GM12878 (cell line): Measurements from ENCODE around the gene DNAJC18. TPM values are rescaled to one million over a fixed set of nuclear protein-coding genes. Genes with fewer than 3 reads are reported as not detected.

ENCODE experiments used
- ATAC-seq: fragments of 200-7000 bp; cut with Tn5 transposase; 3 replicates; pipeline ENCODE4 v1.9.1; 2020; ENCODE audit warnings: mild to moderate bottlenecking, moderate library complexity
- BruUV-seq: library from RNA; stranded (reverse); fragments of 400-500 nt; replicated peaks from 2 replicates; lab custom pipeline; 2021; lab: Mats Ljungman, UMichigan
- CTCF ChIA-PET: fragments of 300-600 bp; sonication (Branson Sonifier 250); formaldehyde crosslinking; extraction: SDS; loops from one replicate; lab custom pipeline; 2021; ENCODE audit warnings: inconsistent platforms; lab: Yijun Ruan, JAX
- POLR2A ChIA-PET: fragments of 350-600 bp; formaldehyde crosslinking; extraction: SDS; loops from one replicate; lab custom pipeline; 2021; ENCODE audit warnings: inconsistent platforms; lab: Charles Lee
- RAD21 ChIA-PET: fragments of 300-600 bp; sonication (Branson Sonifier 250); formaldehyde crosslinking; loops from one replicate; lab custom pipeline; 2023; ENCODE audit warnings: antibody characterized with exemption; ENCODE audit not compliant: unreplicated experiment; lab: Charles Lee
- SMC1A ChIA-PET: fragments of 300-600 bp; sonication (Branson Sonifier 250); formaldehyde crosslinking; loops from one replicate; lab custom pipeline; 2023; ENCODE audit not compliant: unreplicated experiment, uncharacterized antibody; lab: Charles Lee
- DNase-seq: peaks from one replicate; pipeline ENCODE4 v3.0.0-alpha.2; 2011; ENCODE audit warnings: low read depth, low spot score
- FAIRE-seq: peaks from 3 replicates; lab custom pipeline; 2011; peaks lifted over from hg19 to GRCh38; lab: Jason Lieb, UNC
- H2AFZ ChIP-seq: 2 replicates; pipeline ENCODE4 v1.6.0; 2011; ENCODE audit warnings: low read depth, low read length, control low read depth; ENCODE audit not compliant: control insufficient read depth
- H3K27ac ChIP-seq: 2 replicates; pipeline ENCODE4 v1.5.1; 2011; ENCODE audit warnings: control low read depth; ENCODE audit not compliant: control insufficient read depth, insufficient read depth
- H3K27me3 ChIP-seq, 2 experiments: replicated peaks in 1 of 2; 2 replicates each; pipeline versions ENCODE4 v1.6.0 to v1.6.1; 2011; ENCODE audit warnings: low read length in 1 of 2; ENCODE audit not compliant: control insufficient read depth in 2 of 2, insufficient read depth in 2 of 2
- H3K36me3 ChIP-seq, 2 experiments: 2 replicates each; pipeline ENCODE4 v1.5.1; 2011; ENCODE audit warnings: low read length in 1 of 2; ENCODE audit not compliant: control insufficient read depth in 2 of 2, insufficient read depth in 2 of 2
- H3K4me1 ChIP-seq: 2 replicates; pipeline ENCODE4 v1.6.1; 2011; ENCODE audit warnings: mild to moderate bottlenecking, low read length, moderate library complexity, mixed read lengths; ENCODE audit not compliant: control insufficient read depth, insufficient read depth
- H3K4me2 ChIP-seq: 2 replicates; pipeline ENCODE4 v1.6.0; 2011; ENCODE audit warnings: control low read depth; ENCODE audit not compliant: control insufficient read depth, insufficient read depth
- H3K4me3 ChIP-seq: fragments of 200-600 bp; sonication (generic); 2 replicates; pipeline ENCODE4 v1.5.1; 2016
- H3K79me2 ChIP-seq: 2 replicates; pipeline ENCODE4 v1.6.0; 2011; ENCODE audit warnings: low read length; ENCODE audit not compliant: control insufficient read depth, insufficient read depth
- H3K9ac ChIP-seq: 2 replicates; pipeline ENCODE4 v1.8.0; 2011; ENCODE audit warnings: low read length, control low read depth, mixed read lengths; ENCODE audit not compliant: control insufficient read depth, insufficient read depth
- H3K9me3 ChIP-seq: replicated peaks from 3 replicates; pipeline ENCODE4 v1.5.1; 2011; ENCODE audit warnings: mild to moderate bottlenecking, low read length; ENCODE audit not compliant: control insufficient read depth, insufficient read depth
- H4K20me1 ChIP-seq: 2 replicates; pipeline ENCODE4 v1.6.0; 2011; ENCODE audit not compliant: control insufficient read depth, insufficient read depth
- BACH1 ChIP-seq: fragments of 450-650 bp; IDR thresholded peaks from 2 replicates; pipeline ENCODE4 v1.6.1; 2017; ENCODE audit warnings: mild to moderate bottlenecking, borderline replicate concordance
- MLLT1 ChIP-seq: fragments of 450-650 bp; IDR thresholded peaks from 2 replicates; pipeline ENCODE4 v1.6.1; 2016; ENCODE audit warnings: mild to moderate bottlenecking
- WGBS: methylation state at CpG from one replicate; pipeline ENCODE4 v1.1.6; 2016; ENCODE audit warnings: low lambda C conversion rate; ENCODE audit not compliant: insufficient replicate concordance, insufficient coverage; ENCODE audit errors: missing lambda C conversion rate; 5-methylcytosine and 5-hydroxymethylcytosine counted together
- in situ Hi-C: fragments of 300-500 bp; cut with MboI; formaldehyde crosslinking; loops from 9 replicates; pipeline ENCODE4 v1.14.3; 2018; ENCODE audit warnings: mixed read lengths
- intact Hi-C: fragments of 100-400 bp; cut with micrococcal nuclease; formaldehyde crosslinking; loops from one replicate; pipeline ENCODE4 v1.14.2; 2022; ENCODE audit not compliant: unreplicated experiment
- polyA plus RNA-seq, 11 experiments: library from polyadenylated mRNA; depleted of rRNA in 4 of 11; unstranded in 6 of 11; stranded (reverse) in 5 of 11; fragments of >200 nt; fragmentation: Nextera tagmentation in 4 of 11; fragmentation: Illumina TruSeq in 1 of 11; extraction: Ambion mirVana in 4 of 11; extraction: Trizol in 1 of 11; gene quantifications; 1 replicate in 1 of 11; 2 replicates in 10 of 11; pipeline versions ENCODE4 v1.2.1 to v1.2.3, GENCODE V29; 2011 to 2016; ENCODE audit warnings: inconsistent platforms in 2 of 11, missing spikeins in 2 of 11, low read depth in 1 of 11
- total RNA-seq, 4 experiments: library from RNA; depleted of rRNA in 3 of 4; stranded (reverse); fragments of >200 nt in 3 of 4; fragmentation: Illumina TruSeq in 1 of 4; extraction: Trizol in 1 of 4; gene quantifications; 2 replicates each; pipeline versions ENCODE4 v1.2.1 to v1.2.3, GENCODE V29; 2013 to 2021

DNAJC18 gene
- total and polyA plus RNA-seq, 10 of the 15 experiments (the other 5 are each of a cell fraction or from before 2014, with no cell fraction given), result 6.4 to 26.7 (median 17.7) TPM

- ATAC-seq, result no peak
- Histone ChIP-seq H3K9me3 (no peaks in the 10 kb centered on the region; the same call in 2 of the 3 replicates), H2AFZ (no peak overlapping the region), H3K36me3 (peaks cover 0 to 2% of the 10 kb centered on the region in 2 experiments; a peak in 1 of 4 replicates), H3K27me3 (no peaks in the 10 kb centered on the region), H3K4me3 (no peak overlapping the region), H4K20me1 (no peaks in the 10 kb centered on the region), H3K27ac (no peak overlapping the region), H3K4me2 (no peak overlapping the region), H3K4me1 (peaks cover 29% of the 10 kb centered on the region), H3K79me2 (peaks cover 3% of the 10 kb centered on the region), H3K9ac (no peak overlapping the region)
- in situ Hi-C loops (no loop called here), intact Hi-C loops (no loop called here)
- SMC1A ChIA-PET, result interaction anchor here (0.7 to 5.0 kb wide), 4 partner anchors 11 to 19 kb away, joined by 3 to 19 read pairs (median 16); partner anchors contain the start of gene MZB1
- no TSS peak for BruUV-seq
- no peak for FAIRE-seq
- no peak for DNase-seq
- POLR2A ChIA-PET, result interaction anchor here (0.5 to 7.0 kb wide), 4 partner anchors 10 to 127 kb away, joined by 3 to 74 read pairs (median 12); partner anchors contain the start of genes DNAJC18 and MZB1
- RAD21 ChIA-PET, result interaction anchor here (0.5 to 3.1 kb wide), 4 partner anchors 11 to 203 kb away, joined by 3 to 17 read pairs (median 8); partner anchors contain the start of genes MZB1 and SIL1
- CTCF ChIA-PET, result interaction anchor here (1.0 to 3.5 kb wide), 6 partner anchors 11 to 151 kb away, joined by 3 to 26 read pairs (median 4); partner anchors contain the start of gene MZB1
- no peak for TF ChIP-seq BACH1
- peak; percentile 66 for TF ChIP-seq MLLT1
- 87% methylated on average over 10 of the region's 10 CpGs for WGBS
Measured at GRCh38 chr5:139401546-139401945, 37.8 kb downstream of the DNAJC18 start.
